Lower lobe of right lung (tissue), 2 donors: ENCODE results near the gene PHF2. TPM values are rescaled to one million over a fixed set of nuclear protein-coding genes. Genes with fewer than 3 reads are reported as not detected.

Experiments
- ATAC-seq, 2 donors: fragments of 200-7000 bp; cut with Tn5 transposase; one replicate each; pipeline ENCODE4 v1.9.1; 2020 to 2022; ENCODE audit warnings: mild to moderate bottlenecking in 2 of 2, moderate library complexity in 2 of 2
- DNase-seq: peaks from one replicate; pipeline ENCODE4 v3.0.0-alpha.2; 2020
- H3K27ac ChIP-seq: fragments of 200-600 bp; one replicate; pipeline ENCODE4 v1.8.0; 2022
- H3K27me3 ChIP-seq: fragments of 200-600 bp; one replicate; pipeline ENCODE4 v1.8.0; 2022; ENCODE audit warnings: low read depth
- H3K36me3 ChIP-seq: fragments of 200-600 bp; one replicate; pipeline ENCODE4 v1.8.0; 2022; ENCODE audit warnings: mild to moderate bottlenecking
- H3K4me1 ChIP-seq: fragments of 200-600 bp; one replicate; pipeline ENCODE4 v1.8.0; 2022
- H3K4me3 ChIP-seq: fragments of 200-600 bp; one replicate; pipeline ENCODE4 v1.8.0; 2022; ENCODE audit warnings: mild to moderate bottlenecking
- H3K9me3 ChIP-seq: fragments of 200-600 bp; one replicate; pipeline ENCODE4 v1.8.0; 2022
- CTCF ChIP-seq: fragments of 200-600 bp; IDR thresholded peaks from one replicate; pipeline ENCODE4 v1.8.0; 2022; ENCODE audit warnings: antibody characterized with exemption, mild to moderate bottlenecking
- intact Hi-C: fragments of 100-400 bp; cut with DNase I; formaldehyde crosslinking; loops from one replicate; pipeline ENCODE4 v1.11.0; 2022
- total RNA-seq: library from RNA; stranded (reverse); fragmentation: NEBNext Ultra II Directional; extraction: Animal tissue kit (Norgen Biotek cat#: 25700); gene quantifications from one replicate; pipeline ENCODE4 v1.2.1, GENCODE V29; 2021
- donor health status: DM: no; HTN: yes; CAD: no; lungs with severe emphysema.

The PHF2 gene
- total RNA-seq, 1 donor from 2014 or later = 39.1 TPM

DNA sequence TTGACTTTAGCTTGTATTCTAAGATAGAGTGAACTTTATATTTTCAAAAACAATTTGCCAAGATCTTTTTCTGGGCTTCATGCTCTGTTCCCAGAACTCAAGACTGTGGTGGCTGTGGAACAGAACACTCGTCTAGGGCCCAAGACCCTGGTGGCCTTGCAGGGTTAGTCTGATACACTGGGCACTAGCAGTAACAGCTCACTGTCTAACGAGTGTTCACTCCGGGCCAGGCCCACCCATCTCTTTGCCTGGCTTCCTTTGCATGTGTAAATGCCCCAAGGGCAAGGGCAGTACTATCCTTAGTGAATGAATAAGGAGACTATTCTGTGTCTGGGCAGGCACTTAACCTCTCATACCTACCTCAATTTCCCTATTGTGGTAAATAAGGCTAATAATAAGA is 47.4 kb downstream of the PHF2 start:
- no peaks in the 10 kb centered on the region for H3K36me3 ChIP-seq
- H3K27ac ChIP-seq = no peak overlapping the region
- TF ChIP-seq CTCF = no peak
- intact Hi-C loops = no loop called here
- H3K27me3 ChIP-seq = no peaks in the 10 kb centered on the region
- H3K4me1 ChIP-seq = peaks cover 15% of the 10 kb centered on the region
- no peak overlapping the region for H3K4me3 ChIP-seq
- ATAC-seq (no peak), DNase-seq (no peak)
- peaks cover 16% of the 10 kb centered on the region for H3K9me3 ChIP-seq

GRCh38 chr9:93624431-93624834 is 48.0 kb downstream of the PHF2 start:
- Histone ChIP-seq H3K36me3 (peaks cover under 1% of the 10 kb centered on the region), H3K4me3 (no peak overlapping the region), H3K27ac (no peak overlapping the region), H3K9me3 (peaks cover 16% of the 10 kb centered on the region), H3K4me1 (peaks cover 15% of the 10 kb centered on the region), H3K27me3 (no peaks in the 10 kb centered on the region)
- DNase-seq = no peak
- intact Hi-C loops = no loop called here
- ATAC-seq = no peak
- no peak for TF ChIP-seq CTCF

DNA sequence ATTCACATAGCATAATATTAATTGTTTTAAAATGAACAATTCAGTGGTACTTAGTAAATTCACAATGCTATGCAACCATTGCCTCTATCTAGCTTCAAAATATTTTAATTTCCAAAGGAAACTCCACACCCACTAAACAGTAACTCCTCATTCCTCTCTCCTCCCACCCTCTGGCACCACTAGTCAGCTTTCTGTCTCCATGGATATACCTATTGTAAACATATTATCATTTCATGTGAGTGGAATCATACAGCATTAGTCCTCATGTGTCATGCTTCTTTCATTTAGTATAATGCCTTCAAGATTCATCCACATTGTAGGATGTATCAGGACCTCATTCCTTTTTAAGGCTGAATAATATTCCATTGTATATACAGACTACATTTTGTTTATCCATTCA is 48.6 kb downstream of the PHF2 start:
- intact Hi-C loops = no loop called here
- DNase-seq (no peak), ATAC-seq (no peak)
- Histone ChIP-seq H3K27ac (no peak overlapping the region), H3K36me3 (peaks cover 6% of the 10 kb centered on the region), H3K4me3 (no peak overlapping the region), H3K27me3 (no peaks in the 10 kb centered on the region), H3K9me3 (peaks cover 16% of the 10 kb centered on the region), H3K4me1 (peaks cover 9% of the 10 kb centered on the region)
- no peak for TF ChIP-seq CTCF

- no peak for DNase-seq
- Histone ChIP-seq H3K4me3 (no peak overlapping the region), H3K4me1 (no peaks in the 10 kb centered on the region), H3K36me3 (peaks cover 54% of the 10 kb centered on the region), H3K9me3 (peaks cover 16% of the 10 kb centered on the region), H3K27me3 (no peaks in the 10 kb centered on the region), H3K27ac (no peak overlapping the region)
- no peak for TF ChIP-seq CTCF
- ATAC-seq = no peak
- intact Hi-C loops = no loop called here
These were observed 53.5 kb downstream of the PHF2 start for GRCh38 chr9:93629920-93630319.

GRCh38 chr9:93630806-93631411 is 54.5 kb downstream of the PHF2 start:
- peaks cover 16% of the 10 kb centered on the region for H3K9me3 ChIP-seq
- ATAC-seq (no peak), DNase-seq (no peak)
- no peaks in the 10 kb centered on the region for H3K27me3 ChIP-seq
- no peaks in the 10 kb centered on the region for H3K4me1 ChIP-seq
- TF ChIP-seq CTCF = no peak
- intact Hi-C loops = no loop called here
- no peak overlapping the region for H3K4me3 ChIP-seq
- H3K36me3 ChIP-seq = peaks cover 62% of the 10 kb centered on the region
- no peak overlapping the region for H3K27ac ChIP-seq
